CD4-positive, alpha-beta T cell treated with Interleukin-6 for 4 hours (primary cell): ENCODE data around the gene MEIS3.

Experiments
- DNase-seq: peaks from one replicate; pipeline ENCODE4 v3.0.0-alpha.2; 2020; ENCODE audit warnings: mixed read lengths

MEIS3 gene

DNA sequence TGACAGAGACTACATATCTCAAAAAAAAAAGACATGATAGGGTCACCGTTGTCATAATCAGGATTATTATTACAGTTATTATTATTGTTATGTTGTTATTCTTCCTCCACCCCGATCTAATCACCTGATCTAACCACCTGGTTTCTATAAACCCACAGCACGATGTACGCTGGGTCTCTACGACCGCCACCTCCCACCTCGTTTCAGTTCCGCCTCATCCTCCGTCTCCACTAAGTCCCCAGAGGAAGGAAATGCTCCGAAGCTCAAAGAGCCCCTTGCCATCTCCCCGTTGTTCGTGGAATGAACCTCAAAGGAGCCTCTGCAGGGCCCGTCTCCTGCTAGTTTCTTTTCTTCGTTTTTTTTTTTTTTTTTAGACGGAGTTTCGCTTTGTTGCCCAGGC is 15.9 kb upstream of the MEIS3 start:
- DNase-seq = no peak

GRCh38 chr19:47434088-47434487 is 14.8 kb upstream of the MEIS3 start:
- DNase-seq = no peak

DNA sequence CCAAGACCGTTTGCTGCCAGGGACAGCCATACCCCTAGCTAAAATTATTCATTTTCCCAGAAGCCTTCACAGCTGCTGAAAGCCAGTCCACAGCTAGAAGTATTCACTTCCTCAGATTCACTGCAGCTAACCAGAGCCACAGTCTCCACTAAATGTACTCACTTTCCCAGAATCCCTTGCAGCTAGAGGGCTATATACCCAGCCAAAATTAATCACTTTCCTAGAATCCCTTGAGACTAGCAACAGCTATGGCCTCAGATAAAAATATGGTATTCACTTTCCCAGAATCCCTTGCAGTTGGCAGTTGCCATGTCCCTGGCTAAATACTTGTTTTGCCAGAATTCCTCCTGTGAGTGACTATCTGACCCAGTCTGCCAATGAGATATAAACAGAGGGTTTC is 13.8 kb upstream of the MEIS3 start:
- DNase-seq = no peak

- no peak for DNase-seq
Measured at GRCh38 chr19:47432499-47432898, 13.2 kb upstream of the MEIS3 start.

DNA sequence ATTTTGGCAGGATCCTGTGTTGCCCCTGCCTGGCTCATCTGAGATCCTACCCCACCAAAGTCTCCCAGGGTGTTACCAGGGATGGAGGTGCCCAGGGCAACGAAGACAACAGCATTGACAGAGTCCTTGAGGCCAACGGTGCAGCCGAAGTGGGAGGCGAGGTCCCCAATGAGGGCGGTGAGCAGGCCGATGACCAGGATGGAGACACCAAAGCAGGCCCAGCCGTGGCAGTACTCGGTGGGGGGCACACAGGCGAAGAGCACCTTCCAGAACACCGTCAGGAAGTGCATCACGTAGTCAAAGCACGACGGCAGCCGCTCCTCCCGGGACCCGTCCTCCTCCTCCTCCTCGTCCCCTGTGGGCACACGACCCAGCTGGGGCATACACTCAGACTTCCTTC is 12.8 kb upstream of the MEIS3 start:
- no peak for DNase-seq

GRCh38 chr19:47430041-47430802 is 10.9 kb upstream of the MEIS3 start:
- DNase-seq = peak; percentile 53

DNA sequence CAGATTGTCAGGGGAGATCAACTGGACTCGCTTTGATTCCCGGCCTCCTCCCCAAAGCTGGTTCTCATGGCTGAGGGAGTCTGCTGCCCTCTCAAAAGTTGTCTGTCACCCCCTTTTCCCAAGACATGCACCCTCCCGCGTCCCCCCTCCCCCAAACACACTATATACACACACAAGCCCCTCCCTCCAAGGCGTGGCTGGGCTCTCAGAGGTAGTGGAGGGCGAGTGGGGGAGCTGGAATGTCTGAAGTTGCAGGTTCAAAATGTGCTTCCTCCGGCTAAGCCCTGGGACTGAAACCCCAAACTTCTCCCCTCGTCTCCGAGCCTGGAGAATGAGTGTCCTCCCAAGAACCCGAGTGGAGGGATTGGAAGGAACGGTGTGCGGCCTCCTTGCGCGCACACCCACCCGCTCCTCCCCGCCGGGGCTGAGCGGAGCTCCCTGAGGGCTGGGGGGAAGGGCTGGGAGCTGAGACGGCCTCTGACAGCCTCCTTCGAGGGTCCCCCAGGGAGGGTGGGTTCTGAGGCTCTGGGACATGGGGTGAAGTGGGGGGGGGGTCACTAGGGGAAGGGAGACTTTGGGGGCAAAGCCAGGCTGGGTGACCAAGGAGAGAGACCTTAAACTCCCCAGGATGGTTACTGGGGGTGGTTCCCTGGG is 9.9 kb upstream of the MEIS3 start:
- DNase-seq = no peak

DNA sequence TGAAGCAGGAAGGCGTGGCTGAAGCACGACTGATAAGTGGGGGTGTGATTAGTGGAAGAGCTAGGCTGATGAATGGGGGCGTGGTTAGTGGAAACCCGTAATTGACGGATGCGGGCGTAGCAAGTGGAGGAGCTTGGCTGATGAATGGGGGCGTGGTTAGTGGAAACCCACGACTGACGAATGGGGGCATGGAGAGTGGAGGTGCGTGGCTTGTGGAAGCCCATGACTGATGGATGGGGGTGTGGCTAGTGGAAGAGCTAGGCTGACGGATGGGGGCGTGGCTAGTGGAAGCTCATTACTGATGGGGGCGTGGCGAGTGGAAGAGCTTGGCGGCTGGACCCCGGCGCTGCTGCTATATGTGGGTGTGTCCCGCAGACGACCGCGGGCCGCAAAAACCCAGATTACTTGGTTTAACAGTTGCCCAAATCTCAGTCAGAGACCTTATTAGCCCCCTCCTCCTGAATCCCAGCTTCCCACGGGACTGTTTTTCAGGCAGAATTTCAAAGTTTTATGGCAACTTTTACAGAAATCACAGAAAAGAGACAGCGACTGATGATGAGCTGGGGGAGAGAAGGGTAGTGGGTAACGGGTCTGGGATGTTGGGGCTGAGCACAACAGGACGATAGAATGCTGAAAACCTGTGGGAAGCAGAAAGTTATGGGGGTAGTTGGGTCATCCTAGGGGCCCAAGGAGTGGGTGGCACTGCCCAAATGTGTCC is 9.0 kb upstream of the MEIS3 start:
- peak; percentile 83 for DNase-seq

- peak; percentile 72 for DNase-seq
Measured at GRCh38 chr19:47427241-47428176, 8.2 kb upstream of the MEIS3 start.

GRCh38 chr19:47423203-47423882 is 4.0 kb upstream of the MEIS3 start:
- no peak for DNase-seq

- DNase-seq = no peak
Measured at GRCh38 chr19:47422417-47423163, 3.3 kb upstream of the MEIS3 start.

GRCh38 chr19:47421844-47422395 is 2.6 kb upstream of the MEIS3 start:
- no peak for DNase-seq

- DNase-seq = no peak
Measured at GRCh38 chr19:47421244-47421786, 2.0 kb upstream of the MEIS3 start.

DNA sequence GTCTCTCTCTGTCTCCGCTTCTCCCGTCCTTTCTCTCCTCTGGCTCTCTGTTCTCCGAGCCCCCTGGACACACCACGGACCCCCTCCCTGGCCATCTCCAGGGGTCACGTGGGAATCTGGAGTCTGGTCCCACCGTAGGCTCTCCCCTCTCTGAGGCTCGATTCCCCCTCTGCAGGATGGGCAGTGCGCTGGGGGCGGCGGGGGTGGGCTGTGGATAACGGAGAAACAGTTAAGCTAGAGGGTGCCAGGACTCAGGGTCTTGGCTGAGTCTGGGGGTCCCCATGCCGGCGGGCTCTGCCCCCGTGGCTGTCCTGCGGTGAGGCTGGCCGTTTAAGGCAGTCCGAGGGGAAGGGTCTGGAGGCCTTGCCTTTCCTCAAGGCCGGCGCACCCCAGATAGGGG is 462 bp upstream of the MEIS3 start:
- DNase-seq = no peak

DNA sequence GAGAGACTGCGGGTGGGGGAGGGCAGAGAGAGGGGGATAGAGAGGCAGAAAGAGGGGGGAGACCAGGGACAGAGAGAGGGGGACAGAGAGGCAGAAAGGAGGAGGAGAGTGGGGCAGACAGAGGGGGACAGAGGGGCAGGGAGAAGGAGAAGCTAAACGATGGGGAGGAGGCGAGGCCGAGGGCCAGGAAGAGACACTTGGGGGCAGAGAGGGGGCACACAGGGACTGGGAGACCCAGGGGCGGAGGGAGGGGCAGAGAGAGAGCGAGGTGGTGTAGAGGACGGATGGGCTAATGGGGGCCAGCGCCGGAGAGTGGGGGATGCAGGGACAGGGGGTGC is 666 bp downstream of the MEIS3 start:
- no peak for DNase-seq

DNA sequence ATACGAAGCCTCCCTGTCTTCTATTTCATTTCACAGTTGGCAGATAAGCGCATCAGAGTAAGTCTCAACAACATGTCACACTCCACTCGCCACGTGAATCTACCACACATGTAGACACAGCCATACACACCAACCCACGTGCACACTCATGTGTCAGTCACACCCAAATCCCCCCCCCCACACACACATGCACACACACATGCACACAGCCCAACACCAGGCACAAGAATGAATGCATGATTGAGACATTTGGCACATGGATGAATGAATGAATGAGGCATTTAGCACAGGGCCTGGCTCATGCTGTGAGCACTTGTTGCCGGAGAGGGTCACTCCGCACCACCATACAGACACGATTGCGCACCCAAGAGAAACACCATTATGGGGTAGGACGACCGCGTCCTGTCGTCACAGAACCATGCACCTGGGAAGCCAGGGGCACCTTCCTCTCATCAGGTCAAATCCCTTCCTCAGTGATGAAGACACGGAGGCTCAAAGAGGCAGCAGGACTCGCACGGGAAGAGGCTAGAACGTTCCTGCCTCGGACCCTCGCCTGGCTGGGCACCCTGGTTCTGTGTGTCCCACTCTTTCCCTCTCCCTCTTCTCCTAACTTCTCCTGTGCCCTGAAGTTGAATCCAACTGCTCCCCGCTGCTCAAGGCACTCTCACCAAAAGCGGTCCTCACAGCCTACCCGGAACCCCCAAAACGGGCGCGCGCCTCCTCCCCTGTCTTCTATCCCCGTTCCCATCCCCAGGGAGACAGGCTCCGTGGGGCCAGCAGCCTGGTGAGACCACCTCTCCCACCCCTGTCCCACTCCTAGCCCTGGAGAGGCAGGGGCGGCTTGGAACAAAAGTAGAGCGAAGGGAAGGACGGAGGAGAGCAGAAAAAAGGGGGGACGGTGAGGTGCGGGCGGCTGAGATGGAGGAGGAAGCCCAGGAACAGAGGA is 1.3 kb downstream of the MEIS3 start:
- DNase-seq = no peak

GRCh38 chr19:47417107-47417745 is 2.1 kb downstream of the MEIS3 start:
- no peak for DNase-seq

DNA sequence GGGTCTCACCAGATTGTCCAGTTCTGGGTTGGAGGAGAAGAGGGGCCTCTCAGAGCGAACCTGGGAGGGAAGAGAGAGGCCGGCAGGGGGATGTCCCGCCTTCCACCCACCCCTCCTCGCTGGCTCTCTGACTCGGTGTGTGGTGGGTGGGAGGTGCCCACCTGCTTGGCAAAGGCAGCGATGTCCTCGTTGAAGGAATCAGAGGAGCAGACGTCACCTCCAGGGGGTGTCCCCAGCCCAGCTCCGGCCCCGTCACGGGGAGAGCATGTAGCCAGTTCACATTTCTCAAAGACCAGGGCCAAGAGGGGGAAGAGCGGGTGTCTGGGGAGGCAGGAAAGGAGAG is 2.7 kb downstream of the MEIS3 start:
- DNase-seq = no peak

- no peak for DNase-seq
Measured at GRCh38 chr19:47415953-47416642, 3.2 kb downstream of the MEIS3 start.
